ENCODE data around the gene ACSF3. TPM values are rescaled to one million over a fixed set of nuclear protein-coding genes. Genes with fewer than 3 reads are reported as not detected.
A peak's percentile ranks its signal among the peaks of the same experiment; 100 is the strongest.

Gene ACSF3
- total and polyA plus RNA-seq, 2 experiments from 2014 or later = 27.6 to 32.2 TPM

- Histone ChIP-seq H3K4me3 (no peak overlapping the region), H3K9me3 (ENCODE audit: low read depth) (no peaks in the 10 kb centered on the region), H3K27me3 (peaks cover 18% of the 10 kb centered on the region), H3K36me3 (no peaks in the 10 kb centered on the region), H3K4me1 (ENCODE audit: low read depth) (peaks cover 9% of the 10 kb centered on the region), H3K27ac (no peak overlapping the region)
- no peak for DNase-seq (ENCODE audit: low read depth in 1 of 2, low spot score in 1 of 2)
- TF ChIP-seq CTCF (IDR thresholded peaks at IDR 0.05; ENCODE audit: low read depth, low read length) = no peak
Measured at GRCh38 chr16:89168381-89169189, 74.9 kb downstream of the ACSF3 start.

GRCh38 chr16:89169778-89170177 is 76.1 kb downstream of the ACSF3 start:
- Histone ChIP-seq H3K36me3 (no peaks in the 10 kb centered on the region), H3K27me3 (peaks cover 18% of the 10 kb centered on the region), H3K9me3 (ENCODE audit: low read depth) (no peaks in the 10 kb centered on the region), H3K4me3 (no peak overlapping the region), H3K4me1 (ENCODE audit: low read depth) (peaks cover 10% of the 10 kb centered on the region), H3K27ac (no peak overlapping the region)
- TF ChIP-seq CTCF (IDR thresholded peaks at IDR 0.05; ENCODE audit: low read depth, low read length) = no peak
- no peak for DNase-seq (ENCODE audit: low read depth in 1 of 2, low spot score in 1 of 2)

GRCh38 chr16:89170346-89171215 is 76.9 kb downstream of the ACSF3 start:
- peaks cover 10% of the 10 kb centered on the region for H3K4me1 ChIP-seq (ENCODE audit: low read depth)
- H3K9me3 ChIP-seq (ENCODE audit: low read depth) = no peaks in the 10 kb centered on the region
- H3K36me3 ChIP-seq = no peaks in the 10 kb centered on the region
- no peak for TF ChIP-seq CTCF (IDR thresholded peaks at IDR 0.05; ENCODE audit: low read depth, low read length)
- peaks cover 18% of the 10 kb centered on the region for H3K27me3 ChIP-seq
- no peak for DNase-seq (ENCODE audit: low read depth in 1 of 2, low spot score in 1 of 2)
- no peak overlapping the region for H3K27ac ChIP-seq
- H3K4me3 ChIP-seq = peak overlapping the region; percentile 23

- peaks cover 10% of the 10 kb centered on the region for H3K4me1 ChIP-seq (ENCODE audit: low read depth)
- no peak within 1 kb of the TSS for H3K27ac ChIP-seq
- no peaks in the 10 kb centered on the region for H3K9me3 ChIP-seq (ENCODE audit: low read depth)
Measured at GRCh38 chr16:89171216-89172170, 77.8 kb downstream of the ACSF3 start, which contains the start of gene CDH15. Gene CDH15 (plus strand): TSS chr16:89171748. CDS start chr16:89171832, 84 bp downstream.

More at GRCh38 chr16:89171216-89172170, 77.8 kb downstream of the ACSF3 start, which contains the start of gene CDH15:
- peak; percentile 88 to 97 for DNase-seq (ENCODE audit: low read depth in 1 of 2, low spot score in 1 of 2)
- H3K36me3 ChIP-seq = no peaks in the 10 kb centered on the region
- peaks cover 18% of the 10 kb centered on the region for H3K27me3 ChIP-seq
- peak within 1 kb of the TSS; percentile 23 for H3K4me3 ChIP-seq
- TF ChIP-seq CTCF (IDR thresholded peaks at IDR 0.05; ENCODE audit: low read depth, low read length) = no peak
